C4-2B (cell line): ENCODE results near the gene MATN1.

Experiments used
- H3K27ac ChIP-seq: fragments of 450-650 bp; 2 replicates; pipeline ENCODE4 v1.5.1; 2017
- CTCF ChIP-seq: fragments of 450-650 bp; conservative IDR thresholded peaks from 2 replicates; pipeline ENCODE4 v1.5.1; 2017; ENCODE audit warnings: mild to moderate bottlenecking
- ZFX ChIP-seq: fragments of 450-650 bp; IDR thresholded peaks from 2 replicates; pipeline ENCODE4 v1.6.1; 2017

MATN1 gene

GRCh38 chr1:30700528-30701257 lies 22.7 kb downstream of the MATN1 start:
- TF ChIP-seq CTCF = no peak
- no peak for TF ChIP-seq ZFX
- no peak overlapping the region for H3K27ac ChIP-seq

GRCh38 chr1:30699762-30700161 lies 23.6 kb downstream of the MATN1 start:
- TF ChIP-seq ZFX = no peak
- no peak for TF ChIP-seq CTCF

GRCh38 chr1:30698401-30698981 lies 24.9 kb downstream of the MATN1 start:
- H3K27ac ChIP-seq = no peak overlapping the region
- TF ChIP-seq ZFX = no peak
- TF ChIP-seq CTCF = no peak

More at GRCh38 chr1:30699762-30700161, 23.6 kb downstream of the MATN1 start:
- no peak overlapping the region for H3K27ac ChIP-seq

GRCh38 chr1:30697571-30698376 lies 25.6 kb downstream of the MATN1 start:
- H3K27ac ChIP-seq = no peak overlapping the region
- TF ChIP-seq CTCF = no peak
- TF ChIP-seq ZFX = no peak

- no peak overlapping the region for H3K27ac ChIP-seq
- no peak for TF ChIP-seq CTCF
- no peak for TF ChIP-seq ZFX
Measured at GRCh38 chr1:30696831-30697230, 26.6 kb downstream of the MATN1 start.

GRCh38 chr1:30695439-30695841 lies 27.9 kb downstream of the MATN1 start:
- H3K27ac ChIP-seq = peak overlapping the region; percentile 22
- TF ChIP-seq CTCF (no peak), ZFX (no peak)
